GM18909 (cell line): ENCODE measurements around the gene SYCN.

ENCODE experiments used
- ATAC-seq: cut with Tn5 transposase; IDR thresholded peaks from one replicate; pipeline ENCODE4 v1.9.1; 2021; ENCODE audit warnings: mild to moderate bottlenecking; ENCODE audit not compliant: unreplicated experiment, poor library complexity

SYCN gene

DNA sequence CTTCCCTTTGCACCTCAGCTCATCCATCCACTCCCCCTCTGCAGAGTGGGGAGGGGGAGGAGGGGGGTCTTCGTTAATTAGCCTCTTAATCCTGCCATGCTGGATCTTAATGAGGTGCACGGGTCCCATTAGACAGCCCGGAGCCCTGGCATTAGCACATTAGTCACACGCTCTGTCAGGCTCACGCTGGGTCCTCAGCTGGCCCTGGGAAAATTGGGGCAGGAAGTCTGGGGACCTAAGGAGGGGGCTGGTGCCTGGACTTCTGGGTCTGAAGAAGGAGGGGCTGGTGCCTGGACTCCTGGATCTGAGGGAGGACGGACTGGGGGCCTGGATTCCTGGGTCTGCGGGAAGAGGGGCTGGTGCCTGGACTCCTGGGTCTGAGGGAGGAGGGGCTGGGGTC lies 7.7 kb downstream of the SYCN start:
- ATAC-seq: no peak

DNA sequence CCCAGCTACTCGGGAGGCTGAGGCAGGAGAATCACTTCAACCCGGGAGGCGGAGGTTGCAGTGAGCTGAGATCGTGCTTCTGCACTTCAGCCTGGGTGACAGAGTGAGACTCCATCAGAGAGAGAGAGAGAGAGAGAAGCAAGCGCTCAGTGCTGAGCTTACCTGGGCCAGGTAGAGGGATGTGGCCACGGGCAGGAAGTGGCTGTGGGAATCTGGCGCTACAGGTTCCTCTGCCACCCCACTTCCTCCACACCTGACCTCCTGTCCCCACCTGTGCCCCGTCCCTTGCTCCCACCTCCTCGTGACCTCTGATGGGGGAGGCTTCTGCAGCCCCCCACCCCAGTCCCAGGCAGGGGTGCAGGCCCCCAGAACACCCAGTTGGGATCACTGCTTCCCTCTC lies 8.3 kb downstream of the SYCN start:
- no peak for ATAC-seq

DNA sequence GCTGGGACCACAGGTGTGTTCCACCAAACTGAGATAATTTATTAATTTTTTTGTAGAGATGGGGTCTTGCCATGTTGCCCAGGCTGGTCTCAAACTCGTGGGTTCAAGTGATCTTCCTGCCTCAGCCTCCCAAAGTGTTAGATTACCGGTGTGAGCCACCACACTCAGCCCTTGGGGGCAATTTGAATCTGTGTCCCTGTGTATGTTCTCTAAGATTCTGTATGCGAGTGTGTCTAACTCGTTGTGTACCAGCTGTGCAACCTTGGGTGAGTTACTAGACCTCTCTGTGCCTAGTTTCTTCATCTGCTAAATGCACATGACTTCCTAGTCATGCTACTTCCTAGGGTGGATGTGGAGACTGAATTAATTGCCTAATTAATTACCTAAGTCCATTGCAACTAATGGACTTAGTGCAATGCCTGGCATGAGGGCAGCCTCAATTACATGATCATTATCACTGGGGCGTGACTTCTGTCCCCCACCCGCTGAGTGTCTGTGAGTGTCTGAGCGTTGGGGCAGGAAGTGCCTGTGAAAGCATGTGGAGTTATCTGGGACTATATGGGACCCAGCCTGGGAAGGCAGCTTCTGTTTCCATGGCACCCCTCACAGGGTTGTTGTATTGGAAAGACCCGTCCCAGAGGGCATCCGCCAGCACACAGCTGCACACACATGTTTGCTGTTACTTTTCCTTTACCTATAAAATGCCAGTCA lies 9.1 kb downstream of the SYCN start:
- no peak for ATAC-seq

DNA sequence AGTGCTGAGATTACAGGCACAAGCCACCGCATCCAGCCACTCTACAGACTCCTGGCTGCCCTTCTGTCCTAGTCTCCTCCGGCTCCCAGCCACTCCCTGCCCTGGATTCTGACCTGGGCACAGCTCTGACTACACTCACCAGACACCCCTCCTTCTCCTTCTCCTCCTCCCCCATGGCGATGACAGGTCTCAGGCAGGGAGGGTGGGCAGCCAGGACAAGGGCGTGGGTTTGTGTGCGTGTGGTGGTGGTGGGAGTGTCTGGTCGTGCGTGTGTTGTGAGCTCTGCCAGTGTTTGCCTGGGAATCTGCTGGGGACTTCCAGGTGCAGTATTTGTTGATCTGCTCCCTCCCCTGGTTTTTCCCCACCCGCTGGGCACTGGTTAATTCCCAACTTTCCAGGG lies 10.3 kb downstream of the SYCN start:
- ATAC-seq: no peak

DNA sequence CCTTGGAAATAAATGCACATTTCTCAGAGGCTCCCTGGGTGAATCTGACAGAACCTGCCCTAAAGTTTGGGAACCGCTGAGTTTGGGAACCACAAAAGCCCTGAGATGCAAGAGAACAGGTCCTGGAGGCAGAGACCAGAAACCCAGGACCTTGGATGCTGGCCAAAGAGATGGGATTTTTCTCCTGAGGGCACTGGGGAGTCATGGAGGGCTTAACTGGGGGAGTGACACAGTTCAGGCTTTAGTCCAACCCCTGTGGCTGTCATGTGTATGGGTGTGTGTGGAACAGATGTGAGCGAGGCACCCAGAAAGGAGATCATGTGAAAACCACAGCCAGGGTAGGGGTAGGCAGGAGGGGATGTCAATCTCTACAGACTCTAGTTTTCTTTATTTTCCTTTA lies 11.2 kb downstream of the SYCN start:
- no peak for ATAC-seq

DNA sequence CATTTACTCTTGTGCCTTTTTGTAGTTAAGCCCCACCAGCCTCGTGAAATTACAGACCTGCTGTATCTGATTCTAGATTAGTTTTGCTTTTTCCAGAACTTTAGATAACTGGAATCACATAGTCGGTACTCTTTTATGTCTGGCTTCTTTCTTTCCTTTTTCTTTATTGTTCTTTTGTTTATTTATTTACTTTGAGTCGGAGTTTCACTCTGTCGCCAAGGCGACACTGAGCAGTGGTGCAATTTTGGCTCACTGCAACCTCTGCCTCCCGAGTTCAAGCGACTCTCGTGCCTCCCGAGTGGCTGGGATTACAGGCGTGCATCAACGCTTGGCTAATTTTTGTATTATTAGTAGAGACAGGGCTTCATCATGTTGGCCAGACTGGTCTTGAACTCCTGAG lies 13.3 kb downstream of the SYCN start:
- ATAC-seq: no peak

DNA sequence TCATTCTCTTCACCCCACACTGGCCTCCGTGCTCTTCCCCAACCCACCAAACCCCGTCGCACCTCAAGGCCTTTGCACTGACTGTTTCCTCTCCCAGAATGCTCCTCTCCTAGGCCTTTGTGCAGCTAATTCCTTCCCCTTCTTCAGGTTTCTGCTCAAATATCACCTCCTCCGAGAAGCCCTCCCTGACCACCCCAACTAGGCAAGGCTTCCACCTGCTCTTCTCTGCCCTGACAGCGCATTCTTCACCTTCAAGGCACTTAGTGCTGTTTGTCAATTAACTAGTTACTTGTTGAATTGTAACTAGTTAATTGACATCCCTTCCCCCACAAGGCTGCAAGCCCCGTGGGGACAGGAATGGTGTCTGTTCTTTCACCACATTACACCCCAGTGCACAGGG lies 15.1 kb downstream of the SYCN start:
- ATAC-seq: no peak

DNA sequence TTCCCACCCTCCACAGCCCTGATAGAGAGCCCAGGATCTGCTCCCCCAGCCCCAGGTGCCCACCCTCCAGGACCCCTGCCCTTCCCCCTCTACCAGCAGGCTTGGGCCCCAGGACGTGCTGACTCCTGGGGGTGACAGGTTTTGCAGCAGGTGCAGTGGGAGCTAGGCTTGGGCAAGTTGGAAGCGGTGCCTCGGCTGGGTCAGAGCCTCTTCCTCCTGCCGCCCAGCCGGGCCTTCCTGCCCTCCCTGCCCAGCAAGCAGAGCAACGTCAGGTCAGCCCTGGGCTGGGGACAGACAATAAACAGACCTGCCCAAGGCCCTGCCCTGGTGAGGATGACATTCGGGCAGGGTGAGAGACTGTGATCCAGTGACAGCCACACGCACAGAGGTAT lies 16.5 kb downstream of the SYCN start:
- ATAC-seq: no peak

DNA sequence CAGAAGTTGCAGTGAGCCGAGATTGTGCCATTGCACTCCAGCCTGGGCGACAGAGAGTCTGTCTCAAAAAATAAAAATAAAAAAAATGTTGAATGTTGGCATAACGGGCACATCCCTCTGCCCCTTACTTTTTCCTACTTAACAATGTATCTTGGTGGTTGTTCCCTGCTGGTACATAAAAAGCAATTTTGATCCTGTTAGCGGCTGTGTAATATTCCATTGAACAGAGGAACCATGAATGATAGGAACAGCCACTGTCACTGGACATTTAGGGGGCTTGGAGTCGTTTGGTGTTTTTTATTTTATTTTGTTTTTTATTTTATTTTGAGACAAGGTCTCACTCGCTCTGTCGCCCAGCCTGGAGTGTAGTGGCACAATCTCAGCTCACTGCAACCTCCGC lies 17.7 kb downstream of the SYCN start:
- no peak for ATAC-seq

DNA sequence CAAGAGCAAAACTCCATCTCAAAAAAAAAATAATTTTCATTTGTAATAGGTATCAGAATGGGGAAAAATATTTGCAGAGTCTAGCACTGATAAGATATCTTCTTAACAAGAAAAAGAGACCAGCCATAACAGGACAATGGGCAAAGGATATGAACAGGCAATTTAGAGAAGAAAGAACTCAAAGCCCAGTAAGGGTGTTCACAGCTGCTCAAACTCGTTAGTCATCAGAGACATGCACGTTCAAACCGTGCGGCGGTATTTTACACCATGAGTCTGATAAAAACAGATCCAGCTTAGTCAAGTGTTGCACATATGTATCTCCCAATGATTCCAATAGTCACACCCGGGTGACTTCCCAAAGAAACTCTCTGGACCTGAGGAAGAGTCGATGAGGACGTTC lies 21.0 kb downstream of the SYCN start:
- no peak for ATAC-seq

DNA sequence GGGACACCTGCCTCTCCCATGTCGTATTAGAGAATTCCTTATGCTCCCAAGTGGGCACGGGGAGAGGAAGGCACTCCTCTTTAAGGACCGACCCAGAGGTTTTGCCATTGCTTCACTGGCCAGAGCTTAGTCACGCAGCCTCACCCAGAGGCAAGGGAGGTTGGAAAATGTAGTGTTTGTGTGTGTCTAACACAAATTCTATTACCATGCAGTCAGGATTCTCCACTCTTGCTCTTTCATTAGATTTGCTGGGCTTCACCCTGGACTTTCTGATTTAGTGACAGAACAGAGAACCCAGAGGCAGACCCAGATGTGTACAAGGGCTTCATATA lies 21.9 kb downstream of the SYCN start:
- ATAC-seq: no peak

DNA sequence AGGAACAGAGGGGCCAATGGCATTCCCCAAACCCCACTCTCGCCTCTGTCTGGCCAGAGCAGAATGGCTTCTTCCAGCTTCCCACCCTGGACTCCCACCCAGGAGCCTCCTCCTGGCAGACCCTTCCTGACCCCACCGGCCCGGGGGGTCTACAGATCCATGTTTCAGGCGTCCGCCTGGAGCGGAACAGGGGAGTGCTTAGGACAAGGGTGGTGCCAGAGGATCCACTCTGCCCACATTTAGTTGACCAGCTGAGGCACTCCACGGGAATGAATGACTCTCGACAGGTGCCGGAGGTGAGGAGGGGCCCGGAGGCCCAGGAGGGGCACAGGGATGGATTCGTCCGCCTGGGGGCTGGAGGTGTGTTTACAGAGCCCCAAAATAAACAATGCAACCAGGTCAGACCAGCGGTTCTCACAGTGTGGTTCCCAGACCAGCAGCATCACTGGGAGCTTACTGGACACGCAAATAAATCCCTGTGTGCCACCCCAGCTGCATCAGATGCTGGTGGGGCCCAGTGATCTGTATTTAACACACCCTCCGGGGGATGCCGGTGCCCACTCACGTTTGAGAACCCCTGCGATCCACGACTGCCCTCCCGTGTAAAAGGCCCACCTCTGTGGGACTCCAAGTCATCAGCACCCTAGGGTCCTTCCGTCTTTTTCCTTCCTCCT lies 22.4 kb downstream of the SYCN start:
- ATAC-seq: no peak

DNA sequence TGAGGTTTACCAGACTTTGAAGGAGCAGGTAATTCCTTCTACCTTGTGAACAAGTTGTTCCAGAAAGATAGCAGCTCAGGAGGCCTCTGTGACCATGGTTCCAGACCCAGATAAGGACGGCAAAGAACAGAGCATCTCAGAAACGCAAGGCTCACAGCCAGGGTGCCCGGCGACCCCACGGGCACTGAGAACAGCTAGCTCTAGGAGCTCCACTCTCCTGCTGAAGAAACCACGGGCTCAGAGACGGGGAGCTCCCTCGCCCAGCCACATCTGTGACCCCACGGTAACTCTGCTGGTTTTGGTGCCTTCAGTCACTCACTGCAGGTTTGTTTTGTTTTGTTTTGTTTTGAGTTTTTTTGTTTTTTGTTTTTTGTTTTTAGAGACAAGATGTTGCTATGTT lies 23.3 kb downstream of the SYCN start:
- no peak for ATAC-seq

DNA sequence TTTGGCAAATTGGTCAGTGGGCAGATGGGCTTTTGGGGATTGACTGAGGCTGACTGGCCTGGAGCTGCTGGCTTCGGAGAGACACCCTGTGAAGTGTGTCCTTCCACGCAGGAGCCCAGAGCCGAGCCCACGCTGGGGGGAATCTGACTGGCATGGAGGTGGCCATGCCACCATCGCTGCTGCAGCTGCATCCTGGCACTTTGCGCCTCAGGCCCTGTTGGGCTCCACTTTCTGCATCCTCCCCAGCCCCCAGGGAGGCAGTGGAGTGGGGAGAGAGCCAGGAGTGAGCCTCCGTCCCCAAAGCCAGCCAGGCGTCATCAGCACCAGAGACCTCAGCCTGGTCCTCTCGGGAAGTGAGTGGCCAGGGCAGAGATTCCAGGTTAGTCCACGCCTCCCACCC lies 24.3 kb downstream of the SYCN start:
- no peak for ATAC-seq

DNA sequence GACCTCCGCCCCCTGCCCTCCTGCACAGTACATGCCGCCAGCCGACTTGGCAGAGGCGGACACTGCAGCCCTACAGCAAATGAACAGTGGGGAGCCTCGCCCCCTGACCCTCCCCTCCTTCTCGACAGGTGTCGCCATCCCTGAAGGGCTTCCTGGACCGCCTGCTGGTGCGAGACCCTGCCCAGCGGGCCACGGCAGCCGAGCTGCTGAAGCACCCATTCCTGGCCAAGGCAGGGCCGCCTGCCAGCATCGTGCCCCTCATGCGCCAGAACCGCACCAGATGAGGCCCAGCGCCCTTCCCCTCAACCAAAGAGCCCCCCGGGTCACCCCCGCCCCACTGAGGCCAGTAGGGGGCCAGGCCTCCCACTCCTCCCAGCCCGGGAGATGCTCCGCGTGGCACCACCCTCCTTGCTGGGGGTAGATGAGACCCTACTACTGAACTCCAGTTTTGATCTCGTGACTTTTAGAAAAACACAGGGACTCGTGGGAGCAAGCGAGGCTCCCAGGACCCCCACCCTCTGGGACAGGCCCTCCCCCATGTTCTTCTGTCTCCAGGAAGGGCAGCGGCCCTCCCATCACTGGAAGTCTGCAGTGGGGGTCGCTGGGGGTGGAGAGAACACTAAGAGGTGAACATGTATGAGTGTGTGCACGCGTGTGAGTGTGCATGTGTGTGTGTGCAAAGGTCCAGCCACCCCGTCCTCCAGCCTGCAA lies 25.6 kb downstream of the SYCN start:
- ATAC-seq: no peak

DNA sequence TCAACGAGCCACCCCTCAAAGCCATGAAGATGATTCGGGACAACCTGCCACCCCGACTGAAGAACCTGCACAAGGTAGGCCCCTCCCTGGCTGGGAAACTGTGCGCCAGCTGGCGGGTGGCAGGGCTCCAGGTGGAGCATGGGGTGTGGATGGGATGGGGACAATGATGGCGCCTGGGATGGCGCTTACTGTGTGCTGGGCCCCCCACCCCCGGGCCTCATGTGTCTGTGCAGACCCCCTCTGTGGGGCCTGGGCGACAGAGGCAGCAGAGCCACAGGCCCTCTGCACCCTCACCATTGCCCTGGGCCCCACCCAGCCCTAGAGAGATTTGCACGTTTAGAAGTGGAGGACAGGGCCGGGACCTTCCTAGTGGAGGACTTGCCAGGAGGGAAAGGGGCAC lies 26.3 kb downstream of the SYCN start:
- no peak for ATAC-seq

DNA sequence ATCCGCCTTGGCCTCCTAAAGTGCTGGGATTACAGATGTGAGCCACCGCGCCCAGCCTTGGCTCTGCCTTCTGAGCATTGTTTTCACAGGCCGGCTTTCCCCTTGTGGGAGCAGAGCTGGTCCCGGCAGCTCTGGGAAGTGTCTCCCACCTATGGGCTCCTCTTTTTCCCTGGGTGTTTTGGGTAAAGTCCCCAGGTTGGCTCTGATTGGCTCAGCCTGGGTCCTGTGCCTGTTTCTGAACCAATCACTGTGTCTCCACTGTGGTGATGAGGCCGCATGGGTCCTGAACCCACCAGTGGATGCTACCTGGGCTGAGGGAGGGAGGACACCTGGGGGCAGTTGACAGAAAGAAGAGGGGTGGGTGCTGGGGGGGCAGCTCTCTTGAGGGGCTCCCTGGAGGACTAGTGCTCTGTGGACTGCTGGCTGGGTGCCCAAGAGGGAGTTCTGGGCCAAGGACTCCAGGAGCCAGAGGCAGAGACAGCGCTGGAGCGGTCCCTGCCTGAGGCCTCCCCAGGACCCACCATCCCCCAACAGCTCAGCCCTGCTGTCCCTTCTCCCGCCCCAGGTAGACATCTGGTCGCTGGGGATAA lies 26.9 kb downstream of the SYCN start:
- ATAC-seq: no peak

DNA sequence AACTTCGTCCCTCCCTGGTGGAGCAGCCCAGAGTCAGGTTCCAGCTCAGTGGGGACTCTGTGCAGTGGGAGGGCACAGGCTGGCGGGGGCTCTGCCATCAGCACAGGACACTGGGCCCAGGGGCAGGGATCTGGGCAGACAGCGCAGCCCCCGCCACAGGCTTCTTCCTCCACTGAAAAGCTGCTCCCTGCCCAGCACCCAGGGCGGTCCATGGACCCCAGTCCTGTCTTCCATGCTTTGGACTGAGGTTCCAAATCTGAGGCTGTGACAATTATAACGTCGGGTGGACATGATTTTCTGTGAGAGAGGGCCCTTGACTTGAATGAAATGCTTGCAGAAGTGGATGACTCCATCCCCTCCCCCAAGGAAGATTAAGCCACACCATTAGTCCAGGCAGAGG lies 28.5 kb downstream of the SYCN start:
- no peak for ATAC-seq

DNA sequence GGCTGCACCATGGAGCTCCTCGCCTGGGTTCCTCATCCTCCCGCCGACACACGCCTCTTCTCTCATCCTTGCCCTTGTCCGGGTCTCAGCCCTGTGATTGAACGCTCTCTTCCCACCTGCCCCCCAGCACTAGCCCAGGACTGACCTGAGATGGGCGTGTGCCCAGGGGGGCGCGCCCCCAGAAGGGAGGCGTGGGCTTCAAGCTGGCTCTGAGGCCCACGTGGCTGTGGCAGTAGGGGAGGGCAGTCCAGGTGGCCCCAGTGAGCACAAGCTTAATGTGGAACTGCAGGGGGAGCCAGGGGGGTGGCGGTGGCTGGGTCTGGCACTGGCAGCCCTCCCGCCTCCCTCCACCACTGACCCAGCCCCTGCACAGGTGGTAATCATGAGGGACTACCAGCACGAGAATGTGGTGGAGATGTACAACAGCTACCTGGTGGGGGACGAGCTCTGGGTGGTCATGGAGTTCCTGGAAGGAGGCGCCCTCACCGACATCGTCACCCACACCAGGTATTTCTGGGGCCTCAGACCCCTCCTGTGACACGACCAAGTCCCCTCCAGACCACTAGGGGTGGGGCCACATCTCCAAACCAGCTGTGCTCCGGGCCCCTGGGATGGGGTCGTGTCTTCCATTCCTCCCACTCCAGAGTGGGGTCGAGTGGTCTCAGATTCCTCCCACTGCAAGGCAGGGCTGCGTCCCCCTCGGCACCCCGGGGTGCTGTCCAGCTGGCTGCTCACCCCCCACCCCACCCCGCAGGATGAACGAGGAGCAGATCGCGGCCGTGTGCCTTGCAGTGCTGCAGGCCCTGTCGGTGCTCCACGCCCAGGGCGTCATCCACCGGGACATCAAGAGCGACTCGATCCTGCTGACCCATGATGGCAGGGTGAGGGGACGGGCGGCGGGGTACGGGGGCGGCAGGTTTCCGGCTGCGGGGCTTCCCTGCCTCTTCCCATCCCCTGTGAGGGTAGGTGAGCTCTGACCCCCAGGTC lies 29.2 kb downstream of the SYCN start:
- ATAC-seq: no peak

DNA sequence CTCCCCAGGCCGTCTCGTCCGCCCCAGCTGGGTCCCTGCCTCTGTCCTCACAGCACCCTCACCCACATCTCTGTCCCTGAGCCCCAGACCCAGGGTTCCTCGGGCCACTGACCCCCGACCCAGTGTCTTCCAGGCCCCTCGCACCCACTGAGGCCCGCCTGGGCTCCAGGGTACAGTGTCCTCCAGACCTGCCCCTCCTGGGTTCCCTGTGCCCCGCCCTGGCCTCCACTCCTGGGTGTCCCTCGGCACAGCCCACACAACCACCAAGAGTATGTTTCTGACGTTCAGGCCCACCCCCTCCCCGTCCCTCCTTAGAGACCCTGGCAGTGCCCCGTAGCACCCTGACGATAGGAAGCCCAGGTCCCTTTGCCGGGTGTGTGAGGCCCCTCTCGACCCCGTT lies 29.9 kb downstream of the SYCN start:
- ATAC-seq: no peak
